SK-N-SH (cell line): ENCODE results near the gene SFXN5. TPM values are rescaled to one million over a fixed set of nuclear protein-coding genes. Genes with fewer than 3 reads are reported as not detected.

Experiments
- CTCF ChIA-PET: fragments of 300-600, 350-600 bp; formaldehyde crosslinking; extraction: SDS; loops from one replicate; lab custom pipeline; 2021; lab: Yijun Ruan, JAX
- POLR2A ChIA-PET: fragments of 350-600 bp; sonication (Branson Sonifier 250); formaldehyde crosslinking; extraction: SDS; loops from one replicate; lab custom pipeline; 2020; ENCODE audit warnings: antibody characterized with exemption, inconsistent platforms; lab: Yijun Ruan, JAX
- DNase-seq: peaks from one replicate; pipeline ENCODE4 v3.0.0; 2012
- H2AFZ ChIP-seq: fragments of 200-600 bp; sonication (generic); 2 replicates; pipeline ENCODE4 v1.8.1; 2016; ENCODE audit warnings: antibody characterized with exemption, mild to moderate bottlenecking, low read depth
- H3F3A ChIP-seq: fragments of 200-600 bp; sonication (generic); replicated peaks from 2 replicates; pipeline ENCODE3; 2016; ENCODE audit warnings: antibody characterized with exemption, mild to moderate bottlenecking; ENCODE audit not compliant: insufficient read depth
- H3K27ac ChIP-seq, 2 experiments: fragments of 200-500 bp in 1 of 2; fragments of 200-600 bp in 1 of 2; sonication (Bioruptor generic) in 1 of 2; sonication (generic), shearing (Covaris generic) in 1 of 2; 2 replicates each; pipeline versions ENCODE4 v1.5.1 to v1.6.1; 2014 to 2016; ENCODE audit warnings: low read depth in 2 of 2, inconsistent platforms in 1 of 2, low read length in 1 of 2, mild to moderate bottlenecking in 1 of 2, mixed read lengths in 1 of 2
- H3K27me3 ChIP-seq: fragments of 200-600 bp; sonication (generic), shearing (Covaris generic); 2 replicates; pipeline ENCODE4 v1.6.1; 2016; ENCODE audit warnings: mixed run types; ENCODE audit not compliant: insufficient read depth
- H3K36me3 ChIP-seq, 2 experiments: fragments of 200-500 bp in 1 of 2; fragments of 200-600 bp in 1 of 2; sonication (Bioruptor generic) in 1 of 2; sonication (generic) in 1 of 2; replicated peaks in 1 of 2; 2 replicates each; pipeline versions ENCODE3 to v1.5.1; 2014 to 2016; ENCODE audit warnings: low read length in 1 of 2, mild to moderate bottlenecking in 1 of 2; ENCODE audit not compliant: insufficient read depth in 2 of 2, control insufficient read depth in 1 of 2
- H3K4me1 ChIP-seq, 2 experiments: fragments of 200-500 bp in 1 of 2; fragments of 200-600 bp in 1 of 2; sonication (Bioruptor generic) in 1 of 2; sonication (generic), shearing (Covaris generic) in 1 of 2; 2 replicates each; pipeline versions ENCODE4 v1.5.1 to v1.6.1; 2014 to 2016; ENCODE audit warnings: low read depth in 1 of 2, low read length in 1 of 2, mixed run types in 1 of 2; ENCODE audit not compliant: insufficient read depth in 2 of 2, control insufficient read depth in 1 of 2
- H3K4me2 ChIP-seq: fragments of 200-600 bp; sonication (generic), shearing (Covaris generic); 2 replicates; pipeline ENCODE4 v1.6.1; 2017; ENCODE audit warnings: mixed run types
- H3K4me3 ChIP-seq, 2 experiments: fragments of 200-500 bp in 1 of 2; fragments of 200-600 bp in 1 of 2; sonication (Bioruptor generic) in 1 of 2; sonication (generic), shearing (Covaris generic) in 1 of 2; 2 replicates each; pipeline versions ENCODE4 v1.5.1 to v1.8.1; 2014 to 2016; ENCODE audit warnings: low read depth in 2 of 2, inconsistent platforms in 1 of 2, low read length in 1 of 2, mild to moderate bottlenecking in 1 of 2, mixed read lengths in 1 of 2, moderate library complexity in 1 of 2
- H3K79me2 ChIP-seq: fragments of 200-600 bp; sonication (generic); 2 replicates; pipeline ENCODE4 v1.8.1; 2017; ENCODE audit warnings: mild to moderate bottlenecking; ENCODE audit not compliant: insufficient read depth
- H3K9ac ChIP-seq: fragments of 200-600 bp; sonication (generic); 2 replicates; pipeline ENCODE4 v1.6.1; 2017; ENCODE audit warnings: mixed run types
- H3K9me2 ChIP-seq: fragments of 200-600 bp; sonication (generic); 2 replicates; pipeline ENCODE4 v1.6.1; 2017; ENCODE audit warnings: mixed run types
- H3K9me3 ChIP-seq: fragments of 200-600 bp; sonication (generic); 2 replicates; pipeline ENCODE4 v1.6.1; 2017; ENCODE audit warnings: mixed run types, mild to moderate bottlenecking, moderate library complexity
- H4K20me1 ChIP-seq: fragments of 200-600 bp; sonication (generic); 2 replicates; pipeline ENCODE4 v1.6.1; 2017; ENCODE audit warnings: mild to moderate bottlenecking, mixed run types; ENCODE audit not compliant: insufficient read depth
- CHD2 ChIP-seq: fragments of 150-350 bp; IDR thresholded peaks from 2 replicates; pipeline ENCODE4 v1.6.1; 2018; ENCODE audit warnings: low read length; ENCODE audit not compliant: partially characterized antibody
- EP300 ChIP-seq, 2 experiments: IDR thresholded peaks; 2 replicates each; pipeline versions ENCODE4 v1.4.0 to v1.6.1; 2012; ENCODE audit warnings: borderline replicate concordance in 1 of 2, low read depth in 1 of 2, low read length in 1 of 2
- EZH2phosphoT487 ChIP-seq: fragments of 200-600 bp; sonication (generic); IDR thresholded peaks from 2 replicates; pipeline ENCODE4 v1.6.1; 2017; ENCODE audit warnings: low read depth, mixed run types, mild to moderate bottlenecking, antibody characterized with exemption, moderate library complexity, borderline replicate concordance
- FOSL2 ChIP-seq: IDR thresholded peaks from 2 replicates; pipeline ENCODE4 v1.4.0; 2012; ENCODE audit warnings: low read depth, mild to moderate bottlenecking, moderate library complexity, borderline replicate concordance
- FOXM1 ChIP-seq: IDR thresholded peaks from 2 replicates; pipeline ENCODE4 v1.4.0; 2012; ENCODE audit warnings: low read depth, mild to moderate bottlenecking
- GABPA ChIP-seq: IDR thresholded peaks from 2 replicates; pipeline ENCODE4 v1.4.0; 2012; ENCODE audit warnings: low read depth, mild to moderate bottlenecking
- IRF3 ChIP-seq: fragments of 150-350 bp; IDR thresholded peaks from 2 replicates; pipeline ENCODE4 v1.6.1; 2016; ENCODE audit warnings: mild to moderate bottlenecking, low read depth, low read length
- JUND ChIP-seq: IDR thresholded peaks from 2 replicates; pipeline ENCODE4 v1.4.0; 2012
- MEF2A ChIP-seq: IDR thresholded peaks from 2 replicates; pipeline ENCODE4 v1.4.0; 2012; ENCODE audit warnings: low read depth, borderline replicate concordance
- MXI1 ChIP-seq: IDR thresholded peaks from 2 replicates; pipeline ENCODE4 v1.6.1; 2012; ENCODE audit warnings: mild to moderate bottlenecking, low read depth, low read length, improper control_type of control experiment
- NFIC ChIP-seq: IDR thresholded peaks from 2 replicates; pipeline ENCODE4 v1.4.0; 2012; ENCODE audit warnings: borderline replicate concordance
- PBX3 ChIP-seq: IDR thresholded peaks from 2 replicates; pipeline ENCODE4; 2012
- POLR2AphosphoS5 ChIP-seq: IDR thresholded peaks from 2 replicates; pipeline ENCODE4 v1.6.1; 2012; ENCODE audit warnings: low read depth, low read length
- RAD21 ChIP-seq: IDR thresholded peaks from 2 replicates; pipeline ENCODE4 v1.6.1; 2012; ENCODE audit warnings: mild to moderate bottlenecking, low read length
- RXRA ChIP-seq: IDR thresholded peaks from 2 replicates; pipeline ENCODE4 v1.4.0; 2012; ENCODE audit warnings: low read depth, mild to moderate bottlenecking, borderline replicate concordance
- SIN3A ChIP-seq: IDR thresholded peaks from 2 replicates; pipeline ENCODE4 v1.6.1; 2012; ENCODE audit warnings: low read depth, mild to moderate bottlenecking, low read length, moderate library complexity, borderline replicate concordance
- SMC3 ChIP-seq: IDR thresholded peaks from 2 replicates; pipeline ENCODE4 v1.6.1; 2012; ENCODE audit warnings: low read depth, low read length, improper control_type of control experiment
- TAF1 ChIP-seq: IDR thresholded peaks from 2 replicates; pipeline ENCODE4 v1.6.1; 2012; ENCODE audit warnings: low read depth, mild to moderate bottlenecking, low read length, moderate library complexity, borderline replicate concordance
- TCF12 ChIP-seq: IDR thresholded peaks from 2 replicates; pipeline ENCODE4 v1.4.0; 2012
- TEAD4 ChIP-seq: IDR thresholded peaks from 2 replicates; pipeline ENCODE4 v1.4.0; 2012; ENCODE audit warnings: mild to moderate bottlenecking, borderline replicate concordance; ENCODE audit not compliant: insufficient read depth
- USF1 ChIP-seq: IDR thresholded peaks from 2 replicates; pipeline ENCODE4 v1.4.0; 2012; ENCODE audit warnings: low read depth, borderline replicate concordance
- YY1 ChIP-seq: IDR thresholded peaks from 2 replicates; pipeline ENCODE4 v1.4.0; 2012; ENCODE audit warnings: low read depth, mild to moderate bottlenecking
- ZBTB33 ChIP-seq: IDR thresholded peaks from 2 replicates; pipeline ENCODE4 v1.4.0; 2012; ENCODE audit warnings: low read depth, borderline replicate concordance
- WGBS: methylation state at CpG from one replicate; pipeline ENCODE4 v1.1.6; 2017; ENCODE audit warnings: low lambda C conversion rate; 5-methylcytosine and 5-hydroxymethylcytosine counted together
- polyA plus RNA-seq, 3 experiments: library from polyadenylated mRNA; depleted of rRNA; stranded (reverse); fragments of >200 nt; gene quantifications; 2 replicates each; pipeline ENCODE4 v1.2.3, GENCODE V29; 2012

SFXN5 gene
- polyA plus RNA-seq, 1 of the 3 experiments (the other 2 are of a cell fraction): 9.9 TPM

- DNase-seq: no peak
- Histone ChIP-seq H3K4me1 (no peaks in the 10 kb centered on the region; a peak in 1 of 4 replicates), H3K27ac (no peak overlapping the region), H3K9me2 (no peaks in the 10 kb centered on the region), H3K79me2 (no peaks in the 10 kb centered on the region), H3K36me3 (peaks cover 0 to 4% of the 10 kb centered on the region in 2 experiments), H3K4me2 (no peak overlapping the region), H3K27me3 (no peaks in the 10 kb centered on the region), H4K20me1 (no peaks in the 10 kb centered on the region), H3K4me3 (no peak overlapping the region), H3F3A (no peaks in the 10 kb centered on the region), H3K9me3 (no peaks in the 10 kb centered on the region), H2AFZ (no peak overlapping the region), H3K9ac (no peak overlapping the region)
- WGBS: 81% methylated on average over 1 of the region's 1 CpG
- TF ChIP-seq RXRA (no peak), MXI1 (no peak), ZBTB33 (no peak), PBX3 (no peak), EP300 (IDR thresholded peaks at IDR 0.05; ENCODE audit: borderline replicate concordance in 1 of 2, low read depth in 1 of 2, low read length in 1 of 2) (no peak), SMC3 (no peak), TCF12 (no peak), RAD21 (no peak), EZH2phosphoT487 (no peak), TAF1 (no peak), SIN3A (no peak), JUND (no peak), CHD2 (no peak)
- POLR2A ChIA-PET: no interaction called here
- CTCF ChIA-PET: interaction anchor here (0.6 to 1.6 kb wide), 2 partner anchors 34 to 133 kb away, joined by 3 to 7 read pairs; no protein-coding TSS in a partner anchor
Observed at GRCh38 chr2:73027340-73027739, 44.2 kb downstream of the SFXN5 start.

GRCh38 chr2:73023497-73023896 lies 48.0 kb downstream of the SFXN5 start:
- H3K27ac ChIP-seq: no peak overlapping the region
- no peak overlapping the region for H3K4me2 ChIP-seq
- WGBS: 86% methylated on average over 1 of the region's 1 CpG
- CTCF ChIA-PET: interaction anchor here (0.6 to 1.2 kb wide), 3 partner anchors 37 to 130 kb away, joined by 3 read pairs; no protein-coding TSS in a partner anchor
- H4K20me1 ChIP-seq: no peaks in the 10 kb centered on the region
- no peak overlapping the region for H2AFZ ChIP-seq
- peaks cover 0 to 12% of the 10 kb centered on the region in 2 experiments; a peak in 2 of 4 replicates for H3K4me1 ChIP-seq
- H3K9me3 ChIP-seq: no peaks in the 10 kb centered on the region
- H3K79me2 ChIP-seq: no peaks in the 10 kb centered on the region
- no peak overlapping the region for H3K9ac ChIP-seq
- peaks cover 0 to 5% of the 10 kb centered on the region in 2 experiments for H3K36me3 ChIP-seq
- POLR2A ChIA-PET: no interaction called here
- H3F3A ChIP-seq: peaks cover 3% of the 10 kb centered on the region
- DNase-seq: no peak
- H3K9me2 ChIP-seq: no peaks in the 10 kb centered on the region
- no peaks in the 10 kb centered on the region for H3K27me3 ChIP-seq
- H3K4me3 ChIP-seq: no peak overlapping the region
- no peak for TF ChIP-seq EZH2phosphoT487
- no peak for TF ChIP-seq IRF3
- no peak for TF ChIP-seq EP300 (IDR thresholded peaks at IDR 0.05; ENCODE audit: borderline replicate concordance in 1 of 2, low read depth in 1 of 2, low read length in 1 of 2)
- no peak for TF ChIP-seq SMC3
- TF ChIP-seq GABPA: no peak
- no peak for TF ChIP-seq USF1
- TF ChIP-seq PBX3: no peak
- TF ChIP-seq NFIC: no peak
- no peak for TF ChIP-seq YY1
- no peak for TF ChIP-seq FOSL2
- no peak for TF ChIP-seq JUND
- no peak for TF ChIP-seq MXI1
- no peak for TF ChIP-seq POLR2AphosphoS5
- TF ChIP-seq TEAD4: no peak
- TF ChIP-seq FOXM1: no peak
- no peak for TF ChIP-seq MEF2A
